LNCaP clone FGC (cell line): ENCODE data around the gene INHBE.
"Not testable (repeated sequence)": the region's sequence is repeated elsewhere in the genome, so short reads cannot be mapped to it uniquely, and the experiment has no call there.

Experiments
- DNase-seq: peaks from one replicate; pipeline ENCODE4 v3.0.0-alpha.2; 2011; ENCODE audit warnings: low read depth
- H3K4me3 ChIP-seq: 2 replicates; pipeline ENCODE4 v1.5.1; 2011; ENCODE audit warnings: mild to moderate bottlenecking, low read depth, low read length, control low read depth
- TF ChIP-seq, protein P1 (sequence below): IDR thresholded peaks from 2 replicates; pipeline ENCODE4 v1.5.1; 2012; ENCODE audit warnings: mild to moderate bottlenecking; ENCODE audit not compliant: control insufficient read depth, insufficient read depth; ENCODE audit errors: extremely low read depth

INHBE gene

DNA sequence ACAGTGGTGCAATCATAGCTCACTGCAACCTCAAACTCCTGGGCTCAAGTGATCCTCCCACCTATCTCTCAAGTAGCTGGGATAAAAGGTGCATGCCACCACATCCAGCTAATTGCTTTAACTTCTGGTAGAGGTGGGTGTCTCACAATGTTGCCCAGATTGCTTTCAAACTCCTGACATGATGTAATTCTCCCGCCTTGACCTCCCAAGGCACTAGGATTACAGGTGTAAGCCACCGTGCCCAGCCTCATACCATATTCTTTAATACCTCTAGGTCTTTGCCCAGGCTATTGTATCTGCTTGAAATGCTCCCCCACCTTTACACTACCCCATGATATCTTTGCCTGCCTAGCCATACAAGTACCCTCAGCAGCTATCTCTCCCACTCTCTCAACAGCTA, 35.6 kb upstream of the INHBE start:
- no peak for DNase-seq
- H3K4me3 ChIP-seq = no peak overlapping the region
- TF ChIP-seq, protein P1, sequence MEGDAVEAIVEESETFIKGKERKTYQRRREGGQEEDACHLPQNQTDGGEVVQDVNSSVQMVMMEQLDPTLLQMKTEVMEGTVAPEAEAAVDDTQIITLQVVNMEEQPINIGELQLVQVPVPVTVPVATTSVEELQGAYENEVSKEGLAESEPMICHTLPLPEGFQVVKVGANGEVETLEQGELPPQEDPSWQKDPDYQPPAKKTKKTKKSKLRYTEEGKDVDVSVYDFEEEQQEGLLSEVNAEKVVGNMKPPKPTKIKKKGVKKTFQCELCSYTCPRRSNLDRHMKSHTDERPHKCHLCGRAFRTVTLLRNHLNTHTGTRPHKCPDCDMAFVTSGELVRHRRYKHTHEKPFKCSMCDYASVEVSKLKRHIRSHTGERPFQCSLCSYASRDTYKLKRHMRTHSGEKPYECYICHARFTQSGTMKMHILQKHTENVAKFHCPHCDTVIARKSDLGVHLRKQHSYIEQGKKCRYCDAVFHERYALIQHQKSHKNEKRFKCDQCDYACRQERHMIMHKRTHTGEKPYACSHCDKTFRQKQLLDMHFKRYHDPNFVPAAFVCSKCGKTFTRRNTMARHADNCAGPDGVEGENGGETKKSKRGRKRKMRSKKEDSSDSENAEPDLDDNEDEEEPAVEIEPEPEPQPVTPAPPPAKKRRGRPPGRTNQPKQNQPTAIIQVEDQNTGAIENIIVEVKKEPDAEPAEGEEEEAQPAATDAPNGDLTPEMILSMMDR = no peak

DNA sequence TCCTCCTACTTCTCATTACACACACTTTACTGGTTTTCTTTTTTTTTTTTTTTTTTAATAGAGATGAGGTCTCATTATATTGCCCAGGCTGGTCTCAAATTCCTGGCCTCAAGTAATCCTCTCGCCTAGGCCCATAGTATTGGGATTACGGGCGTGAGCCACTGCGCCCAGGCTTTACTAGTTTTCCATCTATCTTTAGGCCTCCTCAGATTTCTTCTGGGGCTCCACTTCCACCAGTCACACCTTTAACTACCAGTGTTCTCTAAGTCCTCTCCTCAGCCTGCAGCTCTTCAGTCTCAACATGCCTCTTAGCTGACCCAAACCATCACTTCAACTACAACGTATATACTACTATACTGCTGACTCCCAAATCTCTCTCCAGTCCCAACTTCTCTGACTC, 34.6 kb upstream of the INHBE start:
- TF ChIP-seq, protein P1 = no peak
- DNase-seq = no peak
- no peak overlapping the region for H3K4me3 ChIP-seq

DNA sequence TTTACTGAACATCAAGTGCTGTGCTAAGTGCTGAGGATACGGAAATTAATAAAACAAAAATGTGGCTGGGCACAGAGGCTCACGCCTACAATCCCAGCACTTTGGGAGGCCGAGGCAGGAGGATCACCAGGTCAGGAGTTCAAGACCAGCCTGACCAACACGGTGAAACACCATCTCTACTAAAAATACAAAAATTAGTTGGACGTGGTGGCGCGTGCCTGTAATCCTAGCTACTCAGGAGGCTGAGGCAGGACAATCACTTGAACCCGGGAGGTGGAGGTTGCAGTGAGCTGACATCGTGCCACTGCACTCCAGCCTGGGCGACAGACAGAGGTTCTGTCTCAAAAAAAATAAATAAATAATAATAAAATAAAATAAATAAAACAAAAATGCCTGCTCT, 28.2 kb upstream of the INHBE start:
- H3K4me3 ChIP-seq, DNase-seq: not testable (repeated sequence)

DNA sequence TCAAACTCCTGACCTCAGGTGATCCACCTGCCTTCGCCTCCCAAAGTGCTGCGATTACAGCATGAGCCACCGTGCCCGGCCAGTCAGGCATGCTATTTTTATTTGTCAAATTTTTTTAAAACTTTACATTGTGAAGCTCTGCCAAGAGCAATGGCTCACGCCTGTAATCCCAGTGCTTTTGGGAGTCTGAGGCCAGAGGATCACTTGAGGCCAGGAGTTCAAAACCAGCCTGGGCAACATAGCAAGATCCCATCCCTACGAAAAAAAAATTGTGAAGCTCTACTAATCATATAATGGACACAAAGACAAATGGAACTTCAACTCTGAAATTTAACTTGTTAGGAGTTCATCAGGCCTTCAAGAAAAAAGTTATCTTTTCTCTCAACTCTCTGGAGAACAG, 26.1 kb upstream of the INHBE start:
- no peak for DNase-seq
- peak overlapping the region; percentile 80 for H3K4me3 ChIP-seq

DNA sequence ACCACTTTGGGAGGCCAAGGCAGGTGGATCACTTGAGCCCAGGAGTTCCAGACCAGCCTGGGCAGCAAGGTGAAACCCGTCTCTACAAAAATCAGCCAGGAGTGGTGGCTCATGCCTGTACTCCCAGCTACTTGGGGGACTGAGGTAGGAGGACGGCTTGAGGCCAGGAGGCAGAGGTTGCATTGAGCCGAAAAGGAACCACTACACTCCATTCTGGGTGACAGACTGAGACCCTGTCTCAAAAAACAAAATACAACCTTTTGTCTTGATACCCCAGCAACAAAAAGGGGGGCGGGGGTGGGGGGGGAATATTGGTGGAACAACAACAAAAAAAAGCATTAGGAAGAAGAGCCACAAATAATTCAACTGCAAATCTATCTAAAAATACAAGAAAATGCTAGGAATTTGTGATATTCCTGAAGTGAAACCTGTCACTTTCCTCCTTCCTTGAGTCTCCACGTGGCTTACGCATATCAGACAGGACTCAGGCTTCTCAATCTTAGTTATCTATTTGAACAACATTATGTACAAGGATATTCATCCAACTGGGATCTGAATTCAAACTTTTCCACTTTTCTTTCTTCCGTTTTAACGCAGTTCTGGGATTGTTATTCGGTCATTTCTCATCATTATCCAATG, 25.5 kb upstream of the INHBE start:
- H3K4me3 ChIP-seq = peak overlapping the region; percentile 80
- TF ChIP-seq, protein P1 = no peak
- DNase-seq = no peak

More for the DNA sequence above, 26.1 kb upstream of the INHBE start:
- TF ChIP-seq, protein P1 = no peak

DNA sequence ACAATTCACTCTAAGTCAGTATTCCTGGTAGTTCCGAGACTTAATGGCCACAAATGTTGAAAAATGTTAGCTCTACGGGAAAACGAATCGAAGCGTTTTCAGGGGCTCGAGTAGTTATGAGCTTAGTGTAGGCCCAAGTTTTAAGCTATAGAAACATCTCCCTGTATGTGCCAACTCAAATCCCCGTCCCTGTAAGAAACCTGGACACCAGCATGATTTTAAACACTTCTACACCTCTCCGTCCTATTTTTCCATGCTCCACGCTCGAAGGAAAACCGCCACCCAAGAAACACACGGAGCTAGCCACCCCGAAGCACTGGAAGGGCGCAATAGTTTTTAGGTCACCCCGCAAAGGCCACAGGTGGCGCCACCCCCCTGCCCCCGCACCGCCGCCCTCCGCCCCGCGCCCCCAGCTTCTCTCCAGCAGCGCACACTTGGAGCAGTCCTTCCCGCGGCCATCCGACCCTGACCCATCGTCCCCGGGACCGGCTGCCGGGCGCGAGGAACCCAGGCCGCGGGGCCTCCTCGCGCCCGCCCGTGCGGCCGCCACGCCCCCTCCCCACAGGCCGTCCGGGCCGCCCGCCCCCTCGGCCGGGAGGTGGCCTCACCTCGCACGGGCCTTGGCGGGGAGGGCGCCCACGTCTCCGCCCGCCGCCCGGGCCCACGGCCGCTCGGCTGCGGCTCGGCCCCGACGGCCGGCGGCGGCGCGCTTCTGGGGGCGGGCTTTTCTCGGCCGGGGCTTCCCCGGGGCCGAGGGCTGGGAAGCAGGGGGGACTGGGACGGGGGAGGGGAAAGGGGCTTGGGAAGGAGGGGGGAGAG, 24.8 kb upstream of the INHBE start:
- peak overlapping the region; percentile 80 for H3K4me3 ChIP-seq
- DNase-seq = no peak
- TF ChIP-seq, protein P1 = no peak

DNA sequence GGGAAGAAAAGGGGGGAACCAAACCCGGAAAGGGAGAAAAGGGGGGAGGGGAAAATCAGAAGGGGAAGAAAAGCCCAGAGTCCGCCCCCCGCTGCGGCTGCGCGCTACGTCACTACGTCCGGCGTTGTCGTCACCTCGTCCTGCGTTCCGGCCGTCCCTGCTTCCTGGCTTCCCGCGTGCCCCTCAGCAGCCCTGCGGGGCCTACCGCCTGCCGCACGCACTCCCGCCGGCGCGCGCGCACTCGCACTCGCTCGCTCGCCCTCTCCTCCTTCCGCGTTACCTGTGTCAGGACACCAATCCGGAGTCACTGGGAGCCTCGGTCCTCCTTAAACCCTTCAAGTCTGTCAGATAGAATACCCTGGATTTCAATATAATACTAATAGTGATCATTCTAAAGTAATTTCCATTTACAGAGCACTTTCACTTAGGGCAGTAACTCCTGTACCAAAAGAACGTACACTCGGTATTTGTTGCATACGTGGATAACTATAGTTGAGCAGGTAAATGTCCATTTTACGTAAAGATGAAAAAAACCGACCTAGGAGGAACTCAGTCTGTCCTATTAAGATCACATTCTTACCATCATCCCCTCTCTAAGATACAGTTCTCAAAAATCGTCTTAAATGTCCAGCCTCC, 24.1 kb upstream of the INHBE start, which contains the start of gene R3HDM2:
R3HDM2 (minus strand) TSS at position 113 of the 636 bp plus-strand sequence. CDS start 120,615 bp downstream, outside the sequence.
- H3K4me3 ChIP-seq = peak within 1 kb of the TSS; percentile 80
- DNase-seq = peak; percentile 85
- TF ChIP-seq, protein P1 = 0 out of 2 replicates have a peak, but pooled peaks have one; percentile 9
